ENCODE data around the gene DLG2. TPM values are rescaled to one million over a fixed set of nuclear protein-coding genes. Genes with fewer than 3 reads are reported as not detected.

The DLG2 gene
- polyA plus RNA-seq, 1 experiment, result 0.68 TPM

DNA sequence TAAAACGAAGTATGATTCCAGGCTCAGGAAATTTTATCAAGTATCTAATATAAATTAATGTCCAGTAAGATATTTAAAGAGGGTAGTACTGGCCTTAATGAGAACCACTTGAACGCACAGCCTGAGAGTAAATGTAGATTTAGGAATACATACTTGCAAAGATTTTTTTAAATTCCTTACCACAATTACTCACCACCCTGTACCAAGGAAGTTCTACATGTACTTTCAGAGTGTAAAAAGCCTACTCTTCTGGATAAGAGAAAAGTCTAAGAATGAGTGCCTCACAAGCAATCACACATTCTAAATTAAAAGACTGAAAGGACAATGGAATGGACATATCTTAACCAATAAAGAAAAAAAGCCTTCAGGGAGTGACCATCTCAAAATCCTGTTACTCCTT is 697.4 kb downstream of the DLG2 start:
- CTCF ChIA-PET, result no interaction called here
- POLR2A ChIA-PET, result no interaction called here
- H3K27me3 ChIP-seq (ENCODE audit: control insufficient read depth, insufficient read depth, low read length), result no peaks in the 10 kb centered on the region
- no peak overlapping the region for H3K27ac ChIP-seq (ENCODE audit: low read depth, low read length)
- TF ChIP-seq, protein P1, sequence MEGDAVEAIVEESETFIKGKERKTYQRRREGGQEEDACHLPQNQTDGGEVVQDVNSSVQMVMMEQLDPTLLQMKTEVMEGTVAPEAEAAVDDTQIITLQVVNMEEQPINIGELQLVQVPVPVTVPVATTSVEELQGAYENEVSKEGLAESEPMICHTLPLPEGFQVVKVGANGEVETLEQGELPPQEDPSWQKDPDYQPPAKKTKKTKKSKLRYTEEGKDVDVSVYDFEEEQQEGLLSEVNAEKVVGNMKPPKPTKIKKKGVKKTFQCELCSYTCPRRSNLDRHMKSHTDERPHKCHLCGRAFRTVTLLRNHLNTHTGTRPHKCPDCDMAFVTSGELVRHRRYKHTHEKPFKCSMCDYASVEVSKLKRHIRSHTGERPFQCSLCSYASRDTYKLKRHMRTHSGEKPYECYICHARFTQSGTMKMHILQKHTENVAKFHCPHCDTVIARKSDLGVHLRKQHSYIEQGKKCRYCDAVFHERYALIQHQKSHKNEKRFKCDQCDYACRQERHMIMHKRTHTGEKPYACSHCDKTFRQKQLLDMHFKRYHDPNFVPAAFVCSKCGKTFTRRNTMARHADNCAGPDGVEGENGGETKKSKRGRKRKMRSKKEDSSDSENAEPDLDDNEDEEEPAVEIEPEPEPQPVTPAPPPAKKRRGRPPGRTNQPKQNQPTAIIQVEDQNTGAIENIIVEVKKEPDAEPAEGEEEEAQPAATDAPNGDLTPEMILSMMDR (IDR thresholded peaks at IDR 0.05; ENCODE audit: low read depth, low read length), result no peak
- no peaks in the 10 kb centered on the region for H3K9me3 ChIP-seq (ENCODE audit: control insufficient read depth, insufficient read depth, low read length)
- H3K4me3 ChIP-seq (ENCODE audit: low read depth, low read length), result no peak overlapping the region
- DNase-seq (ENCODE audit: low read depth, low spot score), result no peak

DNA sequence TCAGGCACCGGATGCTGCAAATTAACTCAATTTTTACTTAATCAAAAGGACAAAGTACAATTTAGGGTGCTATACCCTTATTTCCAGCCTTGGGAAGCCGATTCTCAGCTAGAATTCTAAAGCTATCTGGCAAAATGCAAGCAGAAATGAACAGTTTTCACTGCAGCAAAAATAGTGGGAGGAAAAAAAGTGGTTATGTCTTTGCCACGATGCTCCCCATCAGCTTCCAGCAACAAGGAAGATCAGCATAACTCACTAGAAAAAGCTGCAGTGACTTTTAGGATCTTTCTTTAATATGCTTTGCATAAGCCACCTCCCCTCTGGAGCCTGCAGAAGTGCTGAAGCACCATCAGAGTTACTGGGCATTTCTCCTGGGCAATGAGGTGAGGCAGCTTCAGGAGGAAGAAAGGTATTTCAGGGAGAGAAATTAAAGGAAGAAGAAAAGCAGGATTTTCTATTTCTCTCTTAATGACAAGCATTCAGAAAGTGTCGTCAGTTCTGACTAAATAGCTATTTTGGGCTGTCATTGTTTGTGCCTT is 702.9 kb downstream of the DLG2 start:
- POLR2A ChIA-PET, result no interaction called here
- CTCF ChIA-PET, result interaction anchor here (1.2 kb wide), 1 partner anchor 20 kb away, joined by 4 read pairs; no protein-coding TSS in a partner anchor
- H3K9me3 ChIP-seq (ENCODE audit: control insufficient read depth, insufficient read depth, low read length), result no peaks in the 10 kb centered on the region

DNA sequence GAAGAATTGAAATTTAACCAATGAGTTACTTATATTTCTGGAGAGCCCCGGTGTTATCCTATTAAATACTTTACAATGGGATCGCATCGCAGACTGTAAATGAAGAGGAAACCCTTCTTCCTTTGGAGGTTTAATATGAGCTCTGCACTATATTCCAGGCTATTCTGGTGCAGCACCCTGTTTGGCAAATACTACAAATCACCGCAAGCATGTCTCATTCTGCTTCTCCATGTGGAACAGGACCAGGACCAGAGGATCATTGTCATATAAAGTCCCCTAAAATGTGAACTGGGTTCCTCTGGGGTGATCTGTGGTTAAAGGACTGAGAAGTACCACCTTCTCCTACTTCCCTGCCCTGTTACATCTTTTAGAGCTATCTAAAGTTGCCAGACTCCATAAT is 703.7 kb downstream of the DLG2 start:
- CTCF ChIA-PET, result interaction anchor here (1.0 kb wide), 1 partner anchor 143 kb away, joined by 3 read pairs; no protein-coding TSS in a partner anchor
- DNase-seq (ENCODE audit: low read depth, low spot score), result no peak

More for the DNA sequence above, 702.9 kb downstream of the DLG2 start:
- H3K4me3 ChIP-seq (ENCODE audit: low read depth, low read length), result no peak overlapping the region
- no peak for DNase-seq (ENCODE audit: low read depth, low spot score)
- no peak overlapping the region for H3K27ac ChIP-seq (ENCODE audit: low read depth, low read length)
- TF ChIP-seq, protein P1 (IDR thresholded peaks at IDR 0.05; ENCODE audit: low read depth, low read length), result no peak
- no peaks in the 10 kb centered on the region for H3K27me3 ChIP-seq (ENCODE audit: control insufficient read depth, insufficient read depth, low read length)

DNA sequence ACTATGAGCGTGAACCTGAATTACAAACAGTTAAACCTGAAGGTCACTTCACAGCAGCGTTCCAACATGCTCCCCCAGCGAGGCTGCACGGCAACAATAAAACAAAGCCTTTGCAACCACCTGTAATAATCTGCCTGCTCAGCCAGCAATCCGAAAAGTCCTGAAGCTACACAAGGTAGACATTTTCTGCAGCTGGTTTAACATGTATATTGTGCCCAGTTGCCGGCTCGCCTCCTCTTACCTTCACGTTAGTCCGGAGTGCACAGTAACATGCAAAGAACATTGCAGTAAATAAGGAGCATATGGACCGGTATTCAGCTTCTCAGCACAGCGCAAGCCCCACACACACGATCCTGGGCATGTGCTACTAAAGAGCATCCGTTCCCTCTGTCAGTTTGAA is 704.3 kb downstream of the DLG2 start:
- no peaks in the 10 kb centered on the region for H3K9me3 ChIP-seq (ENCODE audit: control insufficient read depth, insufficient read depth, low read length)
- no peak overlapping the region for H3K27ac ChIP-seq (ENCODE audit: low read depth, low read length)
- no peaks in the 10 kb centered on the region for H3K27me3 ChIP-seq (ENCODE audit: control insufficient read depth, insufficient read depth, low read length)
- ChIA-PET POLR2A (no interaction called here), CTCF (interaction anchor here (0.5 to 1.0 kb wide), 2 partner anchors 142 to 499 kb away, joined by 3 to 4 read pairs; no protein-coding TSS in a partner anchor)
- TF ChIP-seq, protein P1 (IDR thresholded peaks at IDR 0.05; ENCODE audit: low read depth, low read length), result no peak
- H3K4me3 ChIP-seq (ENCODE audit: low read depth, low read length), result no peak overlapping the region
- DNase-seq (ENCODE audit: low read depth, low spot score), result no peak

More for the DNA sequence above, 703.7 kb downstream of the DLG2 start:
- no peak overlapping the region for H3K4me3 ChIP-seq (ENCODE audit: low read depth, low read length)
- no peaks in the 10 kb centered on the region for H3K27me3 ChIP-seq (ENCODE audit: control insufficient read depth, insufficient read depth, low read length)
- H3K9me3 ChIP-seq (ENCODE audit: control insufficient read depth, insufficient read depth, low read length), result no peaks in the 10 kb centered on the region
- H3K27ac ChIP-seq (ENCODE audit: low read depth, low read length), result no peak overlapping the region
- TF ChIP-seq, protein P1 (IDR thresholded peaks at IDR 0.05; ENCODE audit: low read depth, low read length), result no peak
- POLR2A ChIA-PET, result no interaction called here

DNA sequence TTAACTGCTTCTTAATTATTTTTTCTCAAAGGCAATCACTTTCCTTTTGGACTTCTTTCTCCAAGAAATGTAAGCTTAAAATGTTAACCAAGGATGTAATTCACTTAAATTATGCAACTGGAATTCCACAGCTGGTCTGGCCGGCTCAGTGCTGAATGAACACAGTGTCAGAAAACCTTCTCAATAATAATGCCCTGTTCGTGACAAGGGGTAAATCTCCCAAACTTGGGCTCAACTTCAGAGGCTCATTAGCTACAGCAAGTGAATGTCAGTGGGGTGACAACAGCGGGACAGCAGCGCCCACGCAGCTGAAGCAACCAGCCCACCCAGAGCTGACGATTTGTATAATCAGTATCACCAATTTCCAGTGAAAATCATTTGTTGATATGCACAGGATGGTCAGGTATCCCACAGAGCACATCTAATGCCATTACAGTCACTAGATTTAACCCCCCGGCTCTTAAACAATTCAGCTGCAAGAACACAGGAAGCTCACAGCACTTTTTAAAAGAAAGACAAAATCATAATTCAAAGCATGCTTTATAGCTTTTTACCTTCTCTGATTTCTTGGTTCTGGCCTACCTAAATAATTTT is 704.8 kb downstream of the DLG2 start:
- no peaks in the 10 kb centered on the region for H3K9me3 ChIP-seq (ENCODE audit: control insufficient read depth, insufficient read depth, low read length)
- no peak overlapping the region for H3K27ac ChIP-seq (ENCODE audit: low read depth, low read length)
- CTCF ChIA-PET, result interaction anchor here (0.5 kb wide), 1 partner anchor 500 kb away, joined by 4 read pairs; no protein-coding TSS in a partner anchor
- no peak for DNase-seq (ENCODE audit: low read depth, low spot score)
- TF ChIP-seq, protein P1 (IDR thresholded peaks at IDR 0.05; ENCODE audit: low read depth, low read length), result no peak
- no peaks in the 10 kb centered on the region for H3K27me3 ChIP-seq (ENCODE audit: control insufficient read depth, insufficient read depth, low read length)
- no peak overlapping the region for H3K4me3 ChIP-seq (ENCODE audit: low read depth, low read length)
- POLR2A ChIA-PET, result interaction anchor here (0.6 kb wide), 1 partner anchor 16 kb away, joined by 3 read pairs; no protein-coding TSS in a partner anchor
